HL-60 (cell line): ENCODE results near the gene SZT2.

Source experiments
- DNase-seq, 2 experiments: peaks; one replicate each; pipeline ENCODE4 v3.0.0-alpha.2; 2010 to 2020; ENCODE audit warnings: low read depth in 1 of 2, low spot score in 1 of 2
- H3K27ac ChIP-seq: fragments of 250-450 bp; sonication (Bioruptor Pico); replicated peaks from 2 replicates; pipeline ENCODE4 v1.5.1; 2020; ENCODE audit warnings: mild to moderate bottlenecking, moderate library complexity
- H3K27me3 ChIP-seq: fragments of 250-450 bp; sonication (Bioruptor Pico); 2 replicates; pipeline ENCODE4 v1.5.1; 2021; ENCODE audit warnings: mild to moderate bottlenecking, moderate library complexity; ENCODE audit not compliant: insufficient read depth, poor library complexity, severe bottlenecking
- H3K4me3 ChIP-seq: replicated peaks from 2 replicates; pipeline ENCODE4 v1.5.1; 2011; ENCODE audit warnings: mild to moderate bottlenecking, control low read depth, low read length; ENCODE audit not compliant: insufficient read depth
- GABPA ChIP-seq: IDR thresholded peaks from 2 replicates; pipeline ENCODE4 v1.6.1; 2012; ENCODE audit warnings: low read depth
- POLR2AphosphoS5 ChIP-seq: IDR thresholded peaks from 2 replicates; pipeline ENCODE4 v1.6.1; 2012; ENCODE audit warnings: low read depth
- SPI1 ChIP-seq: IDR thresholded peaks from 2 replicates; pipeline ENCODE4 v1.6.1; 2012; ENCODE audit warnings: low read depth, mild to moderate bottlenecking, borderline replicate concordance
- TF ChIP-seq, protein P1 (sequence below): IDR thresholded peaks from 2 replicates; pipeline ENCODE4 v1.6.1; 2012; ENCODE audit warnings: low read depth; ENCODE audit not compliant: insufficient replicate concordance
- TF ChIP-seq, protein P2 (sequence below): IDR thresholded peaks from one replicate; pipeline ENCODE4 v1.5.1; 2011; ENCODE audit warnings: low read length, control low read depth, inconsistent platforms; ENCODE audit not compliant: insufficient read depth

SZT2 gene

DNA sequence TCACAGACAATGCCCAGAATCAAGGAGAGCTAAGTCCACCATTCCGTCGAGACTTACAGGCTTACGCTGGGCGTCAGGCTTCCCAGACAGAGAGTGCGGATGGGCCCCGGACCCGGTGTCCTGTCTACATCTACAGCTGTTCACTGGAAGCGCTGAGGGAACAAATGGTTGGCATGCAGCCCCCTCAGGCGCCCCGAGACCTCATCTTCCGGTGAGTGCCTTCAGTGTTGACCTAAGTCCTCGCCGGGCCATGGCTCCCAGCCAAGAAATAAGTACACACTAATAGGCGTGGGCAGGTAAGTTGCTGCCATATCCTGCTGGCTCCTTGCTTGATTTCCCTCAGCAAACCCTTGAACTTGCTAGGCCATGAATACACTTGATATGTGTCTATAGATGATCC lies 37.8 kb downstream of the SZT2 start:
- DNase-seq: no peak
- TF ChIP-seq, protein P1, sequence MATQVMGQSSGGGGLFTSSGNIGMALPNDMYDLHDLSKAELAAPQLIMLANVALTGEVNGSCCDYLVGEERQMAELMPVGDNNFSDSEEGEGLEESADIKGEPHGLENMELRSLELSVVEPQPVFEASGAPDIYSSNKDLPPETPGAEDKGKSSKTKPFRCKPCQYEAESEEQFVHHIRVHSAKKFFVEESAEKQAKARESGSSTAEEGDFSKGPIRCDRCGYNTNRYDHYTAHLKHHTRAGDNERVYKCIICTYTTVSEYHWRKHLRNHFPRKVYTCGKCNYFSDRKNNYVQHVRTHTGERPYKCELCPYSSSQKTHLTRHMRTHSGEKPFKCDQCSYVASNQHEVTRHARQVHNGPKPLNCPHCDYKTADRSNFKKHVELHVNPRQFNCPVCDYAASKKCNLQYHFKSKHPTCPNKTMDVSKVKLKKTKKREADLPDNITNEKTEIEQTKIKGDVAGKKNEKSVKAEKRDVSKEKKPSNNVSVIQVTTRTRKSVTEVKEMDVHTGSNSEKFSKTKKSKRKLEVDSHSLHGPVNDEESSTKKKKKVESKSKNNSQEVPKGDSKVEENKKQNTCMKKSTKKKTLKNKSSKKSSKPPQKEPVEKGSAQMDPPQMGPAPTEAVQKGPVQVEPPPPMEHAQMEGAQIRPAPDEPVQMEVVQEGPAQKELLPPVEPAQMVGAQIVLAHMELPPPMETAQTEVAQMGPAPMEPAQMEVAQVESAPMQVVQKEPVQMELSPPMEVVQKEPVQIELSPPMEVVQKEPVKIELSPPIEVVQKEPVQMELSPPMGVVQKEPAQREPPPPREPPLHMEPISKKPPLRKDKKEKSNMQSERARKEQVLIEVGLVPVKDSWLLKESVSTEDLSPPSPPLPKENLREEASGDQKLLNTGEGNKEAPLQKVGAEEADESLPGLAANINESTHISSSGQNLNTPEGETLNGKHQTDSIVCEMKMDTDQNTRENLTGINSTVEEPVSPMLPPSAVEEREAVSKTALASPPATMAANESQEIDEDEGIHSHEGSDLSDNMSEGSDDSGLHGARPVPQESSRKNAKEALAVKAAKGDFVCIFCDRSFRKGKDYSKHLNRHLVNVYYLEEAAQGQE: no peak
- TF ChIP-seq, protein P2, sequence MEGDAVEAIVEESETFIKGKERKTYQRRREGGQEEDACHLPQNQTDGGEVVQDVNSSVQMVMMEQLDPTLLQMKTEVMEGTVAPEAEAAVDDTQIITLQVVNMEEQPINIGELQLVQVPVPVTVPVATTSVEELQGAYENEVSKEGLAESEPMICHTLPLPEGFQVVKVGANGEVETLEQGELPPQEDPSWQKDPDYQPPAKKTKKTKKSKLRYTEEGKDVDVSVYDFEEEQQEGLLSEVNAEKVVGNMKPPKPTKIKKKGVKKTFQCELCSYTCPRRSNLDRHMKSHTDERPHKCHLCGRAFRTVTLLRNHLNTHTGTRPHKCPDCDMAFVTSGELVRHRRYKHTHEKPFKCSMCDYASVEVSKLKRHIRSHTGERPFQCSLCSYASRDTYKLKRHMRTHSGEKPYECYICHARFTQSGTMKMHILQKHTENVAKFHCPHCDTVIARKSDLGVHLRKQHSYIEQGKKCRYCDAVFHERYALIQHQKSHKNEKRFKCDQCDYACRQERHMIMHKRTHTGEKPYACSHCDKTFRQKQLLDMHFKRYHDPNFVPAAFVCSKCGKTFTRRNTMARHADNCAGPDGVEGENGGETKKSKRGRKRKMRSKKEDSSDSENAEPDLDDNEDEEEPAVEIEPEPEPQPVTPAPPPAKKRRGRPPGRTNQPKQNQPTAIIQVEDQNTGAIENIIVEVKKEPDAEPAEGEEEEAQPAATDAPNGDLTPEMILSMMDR: no peak
- TF ChIP-seq SPI1 (no peak), POLR2AphosphoS5 (no peak), GABPA (no peak)
- H3K4me3 ChIP-seq: no peak overlapping the region
- H3K27ac ChIP-seq: no peak overlapping the region
- no peaks in the 10 kb centered on the region for H3K27me3 ChIP-seq

DNA sequence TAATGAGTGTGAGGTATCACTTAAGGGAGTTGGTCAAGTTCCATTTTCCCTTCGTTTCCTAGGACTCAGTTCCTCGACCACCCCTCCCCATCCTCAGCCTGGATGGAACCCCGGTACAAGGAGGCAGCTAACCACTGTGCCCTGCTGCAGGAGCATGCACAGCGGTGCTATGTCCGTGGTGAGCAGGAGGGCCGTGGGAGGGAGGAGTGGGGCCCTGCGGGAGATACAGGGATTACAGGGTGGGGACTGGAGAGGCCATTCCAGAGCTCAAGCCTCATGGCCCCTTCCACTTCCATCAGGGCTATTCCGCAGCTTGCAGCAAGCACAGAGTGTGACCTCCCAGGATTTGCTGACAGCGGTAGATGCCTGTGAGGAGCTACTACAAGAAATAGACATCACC lies 38.2 kb downstream of the SZT2 start:
- no peak overlapping the region for H3K4me3 ChIP-seq
- TF ChIP-seq SPI1 (no peak), POLR2AphosphoS5 (no peak)
- TF ChIP-seq, protein P2: no peak

DNA sequence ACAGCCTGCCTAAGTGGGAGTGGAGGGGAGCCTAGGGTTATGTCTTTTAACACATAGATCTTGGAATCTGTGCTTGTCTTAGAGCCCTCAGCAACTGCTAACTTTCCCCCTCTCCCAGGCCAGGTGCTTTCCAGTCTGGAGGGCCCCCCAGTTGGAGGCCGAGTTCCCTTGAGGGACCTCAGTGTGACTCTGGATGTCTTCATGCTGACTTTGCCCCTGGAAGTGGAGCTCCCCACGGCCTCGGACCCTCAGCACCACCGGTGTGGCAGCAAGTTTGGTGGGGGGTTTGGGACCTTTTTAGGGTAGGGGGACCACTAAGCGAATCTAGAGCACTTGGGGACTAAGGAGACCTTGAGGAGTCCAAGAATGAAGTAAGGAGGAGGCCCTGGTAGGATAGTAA lies 41.1 kb downstream of the SZT2 start:
- H3K27ac ChIP-seq: no peak overlapping the region
- H3K27me3 ChIP-seq: no peaks in the 10 kb centered on the region
- DNase-seq: no peak
- H3K4me3 ChIP-seq: no peak overlapping the region
- no peak for TF ChIP-seq SPI1
- TF ChIP-seq GABPA: no peak
- no peak for TF ChIP-seq POLR2AphosphoS5
- TF ChIP-seq, protein P1: no peak
- TF ChIP-seq, protein P2: no peak

More for the DNA sequence above, 38.2 kb downstream of the SZT2 start:
- no peak for DNase-seq
- H3K27ac ChIP-seq: no peak overlapping the region
- H3K27me3 ChIP-seq: no peaks in the 10 kb centered on the region

DNA sequence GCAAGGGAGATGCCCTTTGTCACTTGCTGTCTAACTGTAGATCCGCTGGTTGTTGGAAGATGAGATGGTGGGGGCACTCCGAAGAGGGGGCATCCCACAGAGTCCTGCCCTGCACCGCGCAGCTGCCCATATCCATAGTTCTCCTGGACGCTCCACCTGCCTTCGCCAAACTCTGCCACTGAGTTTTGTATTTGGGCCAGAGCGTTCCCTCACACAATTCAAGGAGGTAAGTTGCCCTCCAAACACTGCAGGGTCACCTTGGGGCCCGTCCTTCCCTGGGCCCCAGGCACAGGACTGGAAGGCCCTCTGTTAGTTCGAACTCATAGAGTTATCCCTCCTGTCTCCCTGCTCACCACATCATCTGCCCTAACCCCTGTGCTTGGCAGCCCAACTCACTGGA lies 42.0 kb downstream of the SZT2 start:
- TF ChIP-seq SPI1: no peak
- TF ChIP-seq, protein P1: no peak
- no peak for TF ChIP-seq POLR2AphosphoS5
- TF ChIP-seq GABPA: no peak
- TF ChIP-seq, protein P2: no peak
- Histone ChIP-seq H3K27ac (no peak overlapping the region), H3K27me3 (no peaks in the 10 kb centered on the region), H3K4me3 (no peak overlapping the region)
- DNase-seq: no peak
